Stimulated activated CD4-positive, alpha-beta T cell treated with anti-CD3 and anti-CD28 coated beads, TNF-alpha, amount 100 ng/mL, for 24 hours (primary cell): ENCODE results near the gene AMBRA1.
A peak's percentile ranks its signal among the peaks of the same experiment; 100 is the strongest.

Experiments
- DNase-seq, 3 experiments: peaks; one replicate each; pipeline ENCODE4 v3.0.0-alpha.2; 2020; ENCODE audit warnings: low read depth in 3 of 3

Gene AMBRA1

DNA sequence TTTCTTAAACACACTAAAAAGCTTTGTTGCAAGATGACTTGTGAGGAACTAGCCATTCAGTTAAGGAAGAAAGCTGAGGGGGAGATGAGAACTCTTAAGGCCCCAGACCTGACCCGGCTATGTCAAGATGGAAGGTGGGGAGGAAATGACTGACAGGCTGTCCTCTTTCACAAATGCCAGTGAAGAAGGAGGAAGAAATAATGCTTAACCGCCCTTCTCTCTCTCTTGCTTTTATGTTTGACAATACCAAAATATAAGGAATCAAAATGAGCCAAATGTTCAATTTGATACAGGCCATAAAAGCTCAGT lies 87.4 kb downstream of the AMBRA1 start:
- DNase-seq, result no peak

DNA sequence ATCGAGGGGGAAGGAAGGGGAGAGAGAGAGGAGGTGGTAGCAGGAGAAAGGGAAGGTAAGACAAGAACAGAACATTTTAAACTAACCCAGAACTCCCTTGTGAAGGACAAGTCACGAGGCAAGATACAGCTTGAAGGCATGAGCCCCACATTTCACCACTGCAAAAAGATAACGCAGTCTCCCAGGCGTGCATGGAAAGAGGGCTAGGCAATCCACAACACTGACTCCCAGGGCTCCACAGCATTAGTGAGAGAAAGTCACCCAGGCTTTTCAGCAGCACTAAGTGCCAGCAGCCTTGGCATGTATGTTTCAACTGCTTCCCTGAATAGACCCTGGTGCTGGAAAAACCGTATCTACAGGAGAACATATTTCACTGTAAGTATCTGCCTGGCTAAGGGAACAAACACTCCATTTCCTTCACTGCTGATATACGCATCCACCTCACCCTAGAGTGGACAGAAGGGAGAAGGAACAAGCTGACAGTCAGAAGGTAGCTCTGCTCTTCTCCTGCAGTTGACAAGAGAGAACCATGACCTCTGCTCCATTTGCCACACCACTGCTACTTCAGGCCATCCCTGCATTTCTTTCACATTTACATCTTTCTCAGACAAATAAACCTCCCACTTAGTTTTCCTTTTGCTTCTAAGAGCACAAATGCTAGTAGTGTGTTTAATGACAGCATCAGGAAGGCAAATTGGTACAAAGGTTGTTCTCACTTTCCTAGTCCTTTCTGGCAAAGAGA lies 87.9 kb downstream of the AMBRA1 start:
- no peak for DNase-seq

DNA sequence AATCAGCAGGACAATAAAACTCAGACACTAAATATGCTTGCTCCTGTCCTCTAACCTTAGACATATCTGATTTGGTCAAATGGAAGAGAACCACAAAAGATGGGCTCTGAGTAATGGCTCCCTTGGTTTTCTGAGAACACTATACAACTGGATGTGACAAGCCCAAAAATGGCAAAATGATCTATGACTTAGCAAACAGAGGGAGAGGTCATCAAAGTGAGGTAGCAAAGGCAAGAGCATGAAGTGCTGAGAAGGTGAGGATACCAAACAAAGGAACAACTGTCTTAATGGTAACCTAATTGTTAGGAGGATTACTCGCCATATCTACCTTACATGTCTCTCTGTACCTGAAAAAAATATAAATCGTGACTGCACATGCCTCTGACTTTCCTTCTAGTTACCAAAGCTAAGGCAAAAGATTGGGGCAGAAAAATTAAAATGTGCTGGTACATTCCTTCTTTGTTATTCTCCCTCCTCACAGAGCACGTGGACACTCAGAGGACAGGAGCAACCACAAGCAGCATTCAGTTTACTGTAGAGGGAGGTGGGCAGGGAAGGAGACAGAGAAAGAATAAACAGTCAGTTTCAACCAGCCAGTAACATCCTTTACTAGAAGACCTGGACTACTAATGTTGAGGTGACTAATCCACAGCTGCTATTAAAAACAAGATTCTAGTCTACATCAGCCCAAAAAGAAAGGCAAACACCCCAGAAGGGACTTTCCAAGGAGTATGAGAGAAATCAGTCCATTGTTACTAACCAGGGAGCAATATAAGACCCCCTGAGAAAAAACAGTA lies 88.8 kb downstream of the AMBRA1 start:
- DNase-seq, result no peak

DNA sequence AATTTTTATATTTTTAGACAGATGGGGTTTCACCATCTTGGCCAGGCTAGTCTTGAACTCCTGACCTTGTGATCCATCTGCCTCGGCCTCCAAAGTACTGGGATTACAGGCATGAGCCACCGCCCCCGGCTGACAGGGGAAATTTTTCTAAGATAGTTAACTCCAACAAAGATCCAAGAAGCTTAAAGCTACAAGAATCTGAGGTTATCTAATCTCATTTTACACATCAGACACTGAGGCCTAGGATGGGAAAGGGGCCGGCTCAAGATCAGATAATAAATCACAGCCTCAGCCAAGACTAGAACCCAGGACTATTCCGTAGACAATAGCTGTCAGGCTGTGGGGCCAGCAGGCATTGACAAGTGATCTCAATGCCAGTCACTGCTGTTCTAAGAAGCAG lies 94.0 kb downstream of the AMBRA1 start:
- DNase-seq, result no peak

DNA sequence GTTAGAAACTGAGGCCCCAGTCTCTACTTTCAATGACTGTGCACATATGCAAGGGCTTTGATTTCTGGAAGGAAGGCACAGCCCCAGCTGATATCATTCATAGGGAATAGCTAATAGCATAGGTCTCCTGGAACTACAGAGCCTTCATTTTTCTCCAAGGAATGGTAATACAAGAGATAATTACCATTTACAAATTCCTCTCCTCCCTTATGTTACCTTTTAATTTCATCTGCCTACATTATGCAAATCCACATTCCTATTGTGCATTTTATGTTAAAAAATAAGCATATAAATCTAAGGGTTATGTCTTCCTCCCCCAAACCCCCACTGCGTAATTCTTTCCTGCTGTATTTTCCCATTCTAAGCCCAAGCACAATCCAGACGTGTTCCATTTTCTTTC lies 94.9 kb downstream of the AMBRA1 start:
- DNase-seq, result no peak

DNA sequence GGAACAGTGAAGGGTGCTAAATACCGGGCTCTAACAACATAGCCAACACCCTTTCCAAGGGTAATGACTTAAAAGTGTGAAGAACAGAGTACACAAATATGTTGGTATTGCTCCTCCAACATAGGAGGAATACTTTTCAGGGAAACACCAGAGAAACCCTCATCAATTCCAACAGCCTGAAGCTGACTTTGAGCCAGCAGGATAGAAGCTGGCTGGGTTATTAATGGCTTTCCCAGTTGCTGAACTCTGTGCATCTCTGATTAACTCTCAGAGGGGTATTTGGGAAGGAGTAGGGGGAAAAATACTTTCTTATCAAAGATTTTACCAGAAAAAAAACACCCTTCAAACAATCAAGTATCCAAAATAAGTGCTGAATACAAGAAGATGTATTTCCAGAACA lies 95.6 kb downstream of the AMBRA1 start:
- DNase-seq, result no peak

DNA sequence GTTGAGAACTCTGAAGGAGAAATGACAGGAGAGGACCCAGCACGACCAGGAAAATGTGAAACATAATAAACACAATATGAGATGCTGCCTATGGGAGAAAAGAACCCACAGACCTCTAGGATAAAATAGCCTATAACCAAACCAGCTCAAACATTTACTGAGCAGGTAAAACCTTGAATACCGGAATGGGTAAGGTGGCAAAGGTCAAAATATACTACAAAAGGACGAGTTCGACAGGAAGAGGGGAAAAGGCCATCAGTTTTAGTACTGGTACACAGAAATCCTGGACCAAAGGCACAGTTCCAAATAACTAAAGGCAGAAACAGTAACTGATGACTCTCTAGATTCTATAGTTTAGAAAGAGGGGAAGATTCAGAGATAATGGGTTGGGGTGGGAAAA lies 96.3 kb downstream of the AMBRA1 start:
- no peak for DNase-seq

DNA sequence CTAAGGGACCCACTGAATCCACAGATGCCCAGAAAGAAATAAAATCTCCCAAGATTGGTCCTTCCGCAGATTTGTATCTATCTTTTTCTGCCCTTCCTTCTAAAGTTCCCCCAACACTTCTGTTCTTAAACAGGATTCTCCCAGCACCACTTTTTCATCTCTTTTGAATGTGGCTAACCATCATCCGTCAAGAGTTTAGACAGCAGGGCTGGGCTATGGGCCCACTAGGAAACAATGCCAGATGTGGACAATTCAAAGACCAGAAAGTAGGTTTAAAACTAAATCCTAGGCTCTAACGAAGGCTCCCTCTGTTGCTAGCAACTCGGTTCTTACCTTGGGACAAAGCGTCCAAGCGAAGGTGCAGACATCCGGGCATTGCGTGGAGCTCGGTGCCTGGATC lies 100.0 kb downstream of the AMBRA1 start:
- DNase-seq, result no peak

DNA sequence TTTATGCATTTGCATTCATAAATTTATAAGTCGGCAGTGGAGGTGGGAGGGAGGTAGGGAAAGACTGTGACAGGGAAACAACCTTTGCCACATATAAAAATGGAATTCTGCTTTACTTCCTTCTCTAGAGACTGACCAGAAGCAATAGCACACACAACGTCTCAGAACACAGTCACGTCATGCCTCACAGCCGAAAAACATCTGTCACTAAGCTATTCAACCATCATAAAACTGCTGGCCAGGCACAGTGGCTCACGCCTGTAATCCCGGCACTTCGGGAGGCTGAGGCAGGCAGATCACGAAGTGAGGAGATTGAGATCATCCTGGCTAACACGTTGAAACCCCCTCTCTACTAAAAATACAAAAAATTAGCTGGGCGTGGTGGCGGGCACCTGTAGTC lies 101.3 kb downstream of the AMBRA1 start:
- DNase-seq, result no peak

DNA sequence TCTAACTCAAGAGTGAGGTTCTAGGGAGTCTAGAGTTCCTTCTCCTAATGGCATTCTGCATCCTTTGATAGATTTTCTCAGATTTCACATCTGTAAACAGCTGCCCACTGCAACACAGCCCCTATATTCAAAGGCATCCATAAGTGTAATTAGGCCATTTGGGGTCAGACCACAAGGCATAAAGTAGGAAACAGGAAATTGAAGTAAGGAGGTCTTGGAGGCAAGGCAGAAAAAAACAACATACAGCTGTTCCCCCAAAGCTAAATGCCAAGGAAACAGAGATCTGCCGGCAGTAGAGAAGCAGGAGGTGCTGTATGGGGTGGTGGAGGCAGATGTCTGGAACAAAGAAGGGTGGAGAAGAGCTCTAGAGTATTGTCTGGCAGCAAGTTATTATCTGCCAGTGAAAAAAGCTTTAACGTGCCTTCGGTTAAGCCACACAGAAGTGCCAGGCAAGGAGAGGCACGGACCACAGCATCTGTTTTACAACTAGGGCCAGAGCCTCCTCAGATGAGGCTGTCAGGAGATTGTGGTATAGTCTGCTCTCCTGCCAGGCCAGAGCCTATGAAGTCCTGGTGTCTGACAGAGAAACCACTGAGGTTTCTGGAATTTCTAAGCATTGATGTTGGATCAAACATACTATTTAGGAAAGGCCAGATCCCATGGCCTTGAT lies 102.0 kb downstream of the AMBRA1 start:
- DNase-seq, result no peak

DNA sequence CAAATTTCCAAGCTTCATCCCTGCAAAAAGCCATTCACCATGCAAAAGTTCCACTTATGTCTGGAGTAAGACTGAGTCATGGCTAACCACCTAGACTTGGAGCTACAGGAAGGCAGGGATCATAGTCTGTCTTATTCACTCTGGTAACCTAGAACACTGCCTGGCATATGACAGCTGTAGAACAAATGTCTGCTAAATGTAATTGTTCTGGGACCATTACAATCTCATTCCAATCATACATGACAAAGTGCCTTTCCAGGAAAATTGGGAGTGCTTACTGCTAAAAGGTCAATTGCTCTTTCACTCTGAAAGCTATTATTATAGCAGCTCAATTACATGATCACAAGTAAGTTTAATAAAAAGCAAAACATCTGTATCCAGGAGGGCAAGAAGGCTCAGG lies 103.2 kb downstream of the AMBRA1 start:
- DNase-seq, result no peak

DNA sequence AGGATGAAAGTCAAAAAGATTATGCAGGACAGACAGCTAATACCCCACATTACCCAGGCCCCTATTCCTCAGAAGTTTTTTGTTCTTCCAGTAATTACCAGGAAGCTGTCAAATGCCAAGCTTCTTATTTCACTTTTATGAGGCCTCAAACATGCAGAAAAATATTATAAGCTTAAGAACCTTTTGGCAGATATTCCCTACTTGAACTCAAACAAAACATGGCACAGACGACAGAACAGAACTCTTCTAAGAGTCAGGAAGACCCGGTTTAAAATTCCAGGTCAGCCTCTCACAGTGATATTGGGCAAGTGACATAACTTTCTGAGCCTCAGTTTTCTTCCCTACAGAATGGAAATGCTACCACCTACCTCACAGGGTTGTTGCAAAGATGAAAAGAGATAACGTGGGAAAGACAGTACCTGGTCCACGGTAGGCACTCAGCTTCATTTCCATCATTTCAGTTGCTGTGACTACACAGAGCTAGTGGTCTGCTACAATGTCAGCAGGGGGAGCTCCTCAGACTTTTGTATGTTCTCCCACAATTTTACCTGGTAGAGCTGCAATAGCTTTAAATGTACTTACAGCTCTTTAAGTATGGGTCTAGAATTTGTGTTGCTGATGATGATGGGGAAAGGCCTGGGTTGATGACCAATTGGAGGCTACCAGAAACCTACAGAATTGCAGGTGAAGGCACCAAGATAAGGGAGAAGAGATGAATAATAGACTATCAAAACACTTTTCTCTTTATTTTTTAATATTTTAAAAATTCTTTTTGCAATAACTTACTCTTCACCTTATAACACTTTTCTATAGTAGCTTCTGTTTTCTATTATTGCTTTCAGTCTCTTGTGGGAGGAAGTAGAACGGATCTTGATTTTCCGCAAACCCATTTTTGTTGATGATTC lies 103.9 kb downstream of the AMBRA1 start:
- peak in 1 of 3 experiments; percentile 1 for DNase-seq

DNA sequence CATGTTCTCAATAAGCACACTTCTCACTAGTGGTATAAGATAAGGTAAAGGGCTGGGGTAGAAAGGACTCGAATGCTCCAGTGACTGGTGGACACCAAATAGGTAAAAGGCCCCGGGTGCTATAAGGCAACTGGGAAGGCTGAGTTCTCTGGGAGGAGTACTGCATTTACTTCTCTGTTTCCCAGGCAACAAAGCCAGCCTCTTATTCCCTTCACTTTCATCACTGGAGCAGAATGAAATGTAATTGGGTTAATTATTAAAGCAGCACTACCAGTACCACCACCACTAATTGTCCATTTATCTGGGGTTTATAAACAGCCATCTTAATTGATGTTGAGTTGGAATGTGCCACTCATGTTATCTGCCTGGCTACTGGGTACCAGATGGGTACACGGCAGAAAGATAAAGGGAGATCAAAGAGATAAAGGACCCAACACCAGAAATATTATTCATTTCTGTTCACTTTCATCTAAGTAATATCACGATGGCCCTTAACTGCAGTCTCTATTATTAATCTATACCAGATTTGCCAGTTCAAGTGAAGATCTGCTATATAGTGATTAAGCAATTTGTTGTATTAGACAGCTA lies 107.9 kb downstream of the AMBRA1 start:
- DNase-seq, result no peak

DNA sequence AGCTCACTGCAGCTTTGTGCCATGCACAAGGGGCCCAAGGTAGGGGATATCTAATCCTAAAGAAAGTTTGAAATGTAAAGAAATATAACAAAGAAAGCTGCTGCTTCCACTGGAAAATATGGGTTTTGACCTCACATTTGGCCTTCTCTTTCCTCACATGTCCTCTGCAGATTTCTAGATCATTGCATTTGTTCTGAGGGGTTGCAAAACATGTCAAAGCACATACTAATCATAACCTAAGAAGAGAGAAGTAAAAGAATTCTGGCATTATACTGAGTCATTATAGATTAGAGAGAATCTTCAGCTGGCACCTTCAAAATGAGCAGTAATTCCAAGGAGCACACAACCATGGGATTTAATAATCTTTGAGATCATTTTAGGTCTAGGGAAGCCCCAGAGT lies 109.7 kb downstream of the AMBRA1 start:
- no peak for DNase-seq

DNA sequence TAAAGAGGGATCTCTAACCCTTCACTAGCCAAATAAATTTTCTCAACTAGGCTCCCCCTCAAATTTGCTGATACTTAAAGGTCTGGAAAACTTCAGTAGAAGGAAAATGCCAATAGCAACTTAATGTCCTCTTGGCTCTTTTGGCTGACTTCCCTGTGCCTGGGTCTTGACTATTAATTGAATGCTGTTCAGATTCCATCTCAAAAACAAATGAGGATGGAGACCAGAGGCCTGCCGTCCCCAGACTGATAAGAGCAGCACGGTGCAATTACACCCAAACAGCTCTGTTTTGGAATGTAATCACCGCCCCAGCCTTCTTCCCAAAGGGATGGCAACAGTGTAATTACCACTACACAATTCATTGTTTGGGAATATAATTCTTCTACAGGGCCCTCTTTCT lies 112.9 kb downstream of the AMBRA1 start:
- no peak for DNase-seq

DNA sequence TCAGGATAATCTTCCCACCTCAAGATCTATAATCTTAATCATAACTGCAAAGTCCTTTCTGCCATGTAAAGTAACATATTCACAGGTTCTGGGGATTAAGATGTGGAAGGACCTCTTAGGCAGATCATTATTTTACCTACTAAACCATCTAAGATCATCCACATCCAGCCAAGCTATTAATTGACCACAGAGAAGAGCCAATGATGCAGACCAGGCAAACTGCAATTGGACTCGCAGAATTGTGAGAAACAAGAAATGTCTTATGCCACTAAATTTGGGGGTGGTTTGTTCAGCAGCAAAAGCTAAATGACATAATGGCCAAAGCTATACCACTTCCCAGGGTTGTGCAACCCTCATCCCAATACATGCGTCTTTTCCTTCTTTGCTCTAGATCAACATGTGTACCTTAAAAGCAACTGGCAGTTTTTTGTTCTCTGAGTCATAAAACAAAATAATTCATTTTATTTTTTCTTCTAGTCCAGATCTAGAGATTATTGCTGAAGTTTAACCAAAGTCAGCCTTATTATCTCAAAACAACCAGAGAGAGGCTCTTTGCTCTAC lies 113.6 kb downstream of the AMBRA1 start:
- no peak for DNase-seq

DNA sequence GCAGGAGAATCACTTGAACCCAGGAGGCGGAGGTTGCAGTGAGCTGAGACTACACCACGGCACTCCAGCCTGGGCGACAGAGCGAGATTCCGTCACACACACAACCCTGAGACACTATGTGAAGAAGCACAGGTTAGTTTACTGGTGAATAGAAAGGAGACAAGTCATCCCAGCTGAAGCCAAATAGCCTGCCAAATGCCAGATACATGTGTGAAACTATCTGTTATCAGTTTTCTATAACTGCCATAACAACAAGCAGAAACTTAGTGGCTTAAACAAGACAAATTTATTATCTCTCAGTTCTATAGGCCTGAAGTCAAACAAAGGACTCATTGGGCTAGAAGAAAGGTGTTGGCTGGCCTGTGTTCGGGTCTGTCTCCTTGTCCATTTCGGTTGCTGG lies 114.2 kb downstream of the AMBRA1 start:
- no peak for DNase-seq

DNA sequence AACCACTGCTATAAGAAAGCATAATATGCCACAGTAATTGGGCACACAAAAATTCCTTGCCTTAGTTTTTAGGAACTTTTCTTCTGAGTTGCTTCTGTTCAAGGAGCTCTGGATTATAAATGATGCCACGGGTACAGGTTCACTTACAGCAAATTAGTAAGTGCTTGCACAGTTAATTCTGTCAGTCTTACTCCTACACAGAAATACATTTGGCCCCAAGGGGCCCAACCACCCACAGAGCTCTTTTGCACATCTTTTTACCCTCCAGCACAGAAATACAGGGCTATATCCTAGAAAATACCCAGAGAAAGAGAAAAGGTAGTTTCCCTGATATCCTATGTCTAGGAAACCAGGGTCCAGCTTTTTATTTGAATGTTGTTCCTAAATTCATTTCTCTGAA lies 115.6 kb downstream of the AMBRA1 start:
- no peak for DNase-seq

DNA sequence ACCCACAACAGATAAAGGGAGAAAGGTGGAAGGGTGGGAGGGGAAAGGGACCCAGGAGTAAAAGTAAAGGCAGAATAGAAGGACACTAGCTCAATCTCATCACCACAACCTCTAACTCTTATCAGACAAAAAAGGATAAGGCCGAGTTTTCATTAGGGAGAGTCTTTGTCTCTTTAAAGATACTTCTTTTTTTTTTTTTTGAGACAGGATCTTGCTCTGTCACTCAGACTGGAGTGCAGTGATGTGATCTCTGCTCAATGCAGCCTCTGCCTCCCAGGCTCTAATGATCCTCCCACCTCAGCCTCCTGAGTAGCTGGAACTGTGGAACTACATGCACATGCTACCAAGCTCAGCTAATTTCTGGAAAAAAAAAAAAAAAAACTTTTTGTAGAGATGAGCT lies 116.7 kb downstream of the AMBRA1 start:
- DNase-seq, result no peak

DNA sequence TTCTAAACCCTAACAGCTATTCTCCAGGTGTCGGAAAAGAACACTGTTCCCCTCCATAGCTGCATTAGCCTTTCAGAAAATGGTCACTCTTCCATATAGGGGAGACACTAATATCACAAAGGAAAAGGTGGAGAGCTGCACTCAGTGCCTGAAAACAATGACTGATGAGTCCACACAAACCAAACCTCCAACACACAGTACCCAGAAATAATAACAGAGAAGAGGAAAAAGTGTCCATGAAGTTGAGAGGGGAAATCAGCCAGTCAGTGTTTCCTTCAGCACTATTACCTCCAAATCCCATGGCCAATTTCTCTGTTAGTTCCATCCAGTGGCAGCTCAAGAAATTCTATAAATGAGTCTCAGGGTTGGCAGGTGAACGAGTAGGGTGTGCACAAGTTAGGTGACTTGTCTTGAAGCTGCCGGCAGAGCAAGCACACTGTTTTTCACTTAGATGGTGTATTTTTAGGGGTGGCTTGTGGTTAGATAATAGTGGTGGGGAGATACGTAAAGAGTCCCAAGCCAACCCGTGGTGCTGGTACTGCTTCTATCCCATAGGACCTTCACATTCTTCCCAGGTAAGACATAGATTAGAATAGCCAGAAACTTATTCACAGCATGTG lies 117.8 kb downstream of the AMBRA1 start:
- no peak for DNase-seq
